GM19438 (cell line): Measurements from ENCODE around the gene GMDS.
A peak's percentile ranks its signal among the peaks of the same experiment; 100 is the strongest.

ENCODE experiments used
- ATAC-seq: cut with Tn5 transposase; IDR thresholded peaks from one replicate; pipeline ENCODE4 v1.9.1; 2021; ENCODE audit warnings: low read depth; ENCODE audit not compliant: unreplicated experiment

Gene GMDS

GRCh38 chr6:2245103-2245876, at the start of gene GMDS:
GMDS (minus strand) TSS chr6:2245605.
- ATAC-seq = peak; percentile 91

- no peak for ATAC-seq
Observed at GRCh38 chr6:2285510-2285909, 40.1 kb upstream of the GMDS start.

GRCh38 chr6:2275892-2276242, 30.5 kb upstream of the GMDS start:
- no peak for ATAC-seq

GRCh38 chr6:2274981-2275891, 29.8 kb upstream of the GMDS start:
- no peak for ATAC-seq

GRCh38 chr6:2272696-2273095, 27.3 kb upstream of the GMDS start:
- no peak for ATAC-seq

- no peak for ATAC-seq
Observed at GRCh38 chr6:2270054-2270453, 24.6 kb upstream of the GMDS start.

GRCh38 chr6:2266841-2267240, 21.4 kb upstream of the GMDS start:
- ATAC-seq = no peak

GRCh38 chr6:2266031-2266795, 20.8 kb upstream of the GMDS start:
- no peak for ATAC-seq

GRCh38 chr6:2264932-2265331, 19.5 kb upstream of the GMDS start:
- ATAC-seq = no peak

GRCh38 chr6:2263896-2264295, 18.5 kb upstream of the GMDS start:
- no peak for ATAC-seq

GRCh38 chr6:2259574-2259973, 14.2 kb upstream of the GMDS start:
- ATAC-seq = no peak

GRCh38 chr6:2259002-2259494, 13.6 kb upstream of the GMDS start:
- ATAC-seq = no peak

GRCh38 chr6:2258112-2258511, 12.7 kb upstream of the GMDS start:
- ATAC-seq = no peak

GRCh38 chr6:2257363-2257762, 12.0 kb upstream of the GMDS start:
- no peak for ATAC-seq

GRCh38 chr6:2254747-2255146, 9.3 kb upstream of the GMDS start:
- no peak for ATAC-seq

GRCh38 chr6:2249126-2249525, 3.7 kb upstream of the GMDS start:
- ATAC-seq = no peak

GRCh38 chr6:2247664-2248063, 2.3 kb upstream of the GMDS start:
- ATAC-seq = no peak

- peak; percentile 35 for ATAC-seq
Observed at GRCh38 chr6:2245877-2246863, 765 bp upstream of the GMDS start.

GRCh38 chr6:2244261-2245102, 923 bp downstream of the GMDS start:
- ATAC-seq = peak; percentile 24
